ENCODE measurements around the gene TRAF3IP1.
A peak's percentile ranks its signal among the peaks of the same experiment; 100 is the strongest.

Gene TRAF3IP1

GRCh38 chr2:238444242-238444641 is 123.9 kb downstream of the TRAF3IP1 start:
- DNase-seq: no peak

- DNase-seq: no peak
Observed at GRCh38 chr2:238445409-238446190, 125.3 kb downstream of the TRAF3IP1 start.

GRCh38 chr2:238446371-238446770 is 126.1 kb downstream of the TRAF3IP1 start:
- DNase-seq: no peak

GRCh38 chr2:238448031-238448955 is 128.0 kb downstream of the TRAF3IP1 start:
- no peak for DNase-seq

- no peak for DNase-seq
Observed at GRCh38 chr2:238449241-238449640, 128.9 kb downstream of the TRAF3IP1 start.

- peak in 3 of 56 donors; percentile 15 to 28 (median 22) for DNase-seq
Observed at GRCh38 chr2:238449909-238450417, 129.6 kb downstream of the TRAF3IP1 start.

- no peak for DNase-seq
Observed at GRCh38 chr2:238450440-238450861, 130.1 kb downstream of the TRAF3IP1 start.
